K562 (cell line): ENCODE data around the gene RNF168. TPM values are rescaled to one million over a fixed set of nuclear protein-coding genes. Genes with fewer than 3 reads are reported as not detected.
A peak's percentile ranks its signal among the peaks of the same experiment; 100 is the strongest.

Source experiments
- ADNP ChIP-seq: fragments of 200-800 bp; sonication (Bioruptor generic); IDR thresholded peaks from 2 replicates; pipeline ENCODE4 v1.6.1; 2016; ENCODE audit warnings: missing genetic modification characterization, missing compliant biosample characterization
- DACH1 ChIP-seq: fragments of 450-650 bp; IDR thresholded peaks from 2 replicates; pipeline ENCODE4 v1.6.1; 2018; ENCODE audit not compliant: partially characterized antibody
- EHMT2 ChIP-seq: fragments of 450-650 bp; IDR thresholded peaks from 2 replicates; pipeline ENCODE4 v1.6.1; 2018; ENCODE audit warnings: antibody characterized with exemption
- FOXK2 ChIP-seq, 2 experiments: fragments of 450-650 bp; IDR thresholded peaks in 1 of 2; conservative IDR thresholded peaks in 1 of 2; 2 replicates each; pipeline ENCODE4 v1.6.1; 2016; ENCODE audit warnings: low read depth in 2 of 2, mild to moderate bottlenecking in 1 of 2
- KDM4B ChIP-seq, 2 experiments: fragments of 450-650 bp in 1 of 2; sonication (generic) in 1 of 2; IDR thresholded peaks; 2 replicates each; pipeline ENCODE4 v1.6.1; 2016 to 2017; ENCODE audit warnings: borderline replicate concordance in 2 of 2, antibody characterized with exemption in 1 of 2, low read depth in 1 of 2, mild to moderate bottlenecking in 1 of 2
- NUFIP1 ChIP-seq: fragments of 450-650 bp; IDR thresholded peaks from 2 replicates; pipeline ENCODE4 v1.6.1; 2018; ENCODE audit not compliant: partially characterized antibody
- SMARCE1 ChIP-seq: fragments of 450-650 bp; IDR thresholded peaks from 2 replicates; pipeline ENCODE4 v1.7.1; 2016; ENCODE audit warnings: mild to moderate bottlenecking
- STAG1 ChIP-seq: sonication (generic); formaldehyde crosslinking; IDR thresholded peaks from 2 replicates; pipeline ENCODE4 v1.5.0; 2020; ENCODE audit warnings: missing genetic modification reagents, borderline replicate concordance
- TCF7 ChIP-seq: sonication (generic); IDR thresholded peaks from 2 replicates; pipeline ENCODE4 v1.6.1; 2016; ENCODE audit warnings: antibody characterized with exemption, borderline replicate concordance
- WHSC1 ChIP-seq: IDR thresholded peaks from one replicate; pipeline ENCODE4 v1.6.1; 2012; ENCODE audit warnings: low read length, control low read depth, inconsistent platforms
- XRCC3 ChIP-seq: fragments of 450-650 bp; IDR thresholded peaks from 2 replicates; pipeline ENCODE4 v1.6.1; 2017; ENCODE audit warnings: mild to moderate bottlenecking, moderate library complexity
- ZC3H8 ChIP-seq: fragments of 450-650 bp; IDR thresholded peaks from 2 replicates; pipeline ENCODE4 v1.6.1; 2017
- ZFP1 ChIP-seq: fragments of 450-650 bp; formaldehyde crosslinking; IDR thresholded peaks from 2 replicates; pipeline ENCODE4 v1.4.0; 2020; ENCODE audit warnings: mild to moderate bottlenecking, mixed read lengths
- ZNF324 ChIP-seq: fragments of 250-450 bp; sonication (Bioruptor Pico); IDR thresholded peaks from 2 replicates; pipeline ENCODE4 v1.4.0; 2020; ENCODE audit warnings: mild to moderate bottlenecking
- polyA plus RNA-seq, 8 experiments: library from polyadenylated mRNA; depleted of rRNA in 4 of 8; stranded (reverse) in 5 of 8; unstranded in 3 of 8; fragments of >200 nt; fragmentation: Nextera tagmentation in 2 of 8; fragmentation: Illumina TruSeq in 1 of 8; extraction: Ambion mirVana in 2 of 8; extraction: Trizol in 1 of 8; gene quantifications; 2 replicates each; pipeline versions ENCODE4 v1.2.1 to v1.2.3, GENCODE V29; 2011 to 2014; ENCODE audit warnings: inconsistent platforms in 1 of 8, missing spikeins in 1 of 8
- total RNA-seq, 7 experiments: library from RNA; depleted of rRNA in 6 of 7; stranded (reverse); fragments of >200 nt in 6 of 7; fragmentation: Illumina TruSeq in 2 of 7; extraction: Trizol in 2 of 7; gene quantifications; 2 replicates each; pipeline versions ENCODE4 v1.2.1 to v1.2.3, GENCODE V29; 2011 to 2021; ENCODE audit warnings: low replicate concordance in 1 of 7
- TF ChIP-seq, protein P1 (sequence below): fragments of 250-450 bp; sonication (Bioruptor Pico); IDR thresholded peaks from 2 replicates; pipeline ENCODE4 v1.5.1; 2021; ENCODE audit warnings: mild to moderate bottlenecking
- TF ChIP-seq, protein P2 (sequence below): IDR thresholded peaks from 3 replicates; pipeline ENCODE4 v1.6.1; 2011; ENCODE audit warnings: borderline replicate concordance, mild to moderate bottlenecking; ENCODE audit not compliant: insufficient read length, insufficient read depth
- TF ChIP-seq, protein P3 (sequence below): sonication (generic); formaldehyde crosslinking; IDR thresholded peaks from 2 replicates; pipeline ENCODE4 v1.8.1; 2022; ENCODE audit warnings: missing genetic modification reagents
- TF ChIP-seq, protein P4 (sequence below): fragments of 450-650 bp; formaldehyde crosslinking; IDR thresholded peaks from 2 replicates; pipeline ENCODE4 v1.4.0; 2022; ENCODE audit warnings: missing genetic modification characterization
- TF ChIP-seq, protein P5 (sequence below): sonication (generic); formaldehyde crosslinking; IDR thresholded peaks from 2 replicates; pipeline ENCODE4 v1.9.0; 2022; ENCODE audit warnings: mild to moderate bottlenecking, missing genetic modification reagents
- TF ChIP-seq, protein P6 (sequence below): fragments of 450-650 bp; conservative IDR thresholded peaks from 2 replicates; pipeline ENCODE4 v1.6.1; 2016; ENCODE audit warnings: missing genetic modification characterization, low read depth, mild to moderate bottlenecking, control low read depth, missing compliant biosample characterization
- TF ChIP-seq, protein P7 (sequence below): sonication (generic); formaldehyde crosslinking; IDR thresholded peaks from 2 replicates; pipeline ENCODE4 v1.8.0; 2022; ENCODE audit warnings: missing genetic modification reagents, mild to moderate bottlenecking, moderate library complexity, borderline replicate concordance

Gene RNF168
- total and polyA plus RNA-seq, 9 of the 15 experiments (the other 6 are each of a cell fraction or from before 2014, with no cell fraction given), result 6.0 to 32.1 (median 16.6) TPM

DNA sequence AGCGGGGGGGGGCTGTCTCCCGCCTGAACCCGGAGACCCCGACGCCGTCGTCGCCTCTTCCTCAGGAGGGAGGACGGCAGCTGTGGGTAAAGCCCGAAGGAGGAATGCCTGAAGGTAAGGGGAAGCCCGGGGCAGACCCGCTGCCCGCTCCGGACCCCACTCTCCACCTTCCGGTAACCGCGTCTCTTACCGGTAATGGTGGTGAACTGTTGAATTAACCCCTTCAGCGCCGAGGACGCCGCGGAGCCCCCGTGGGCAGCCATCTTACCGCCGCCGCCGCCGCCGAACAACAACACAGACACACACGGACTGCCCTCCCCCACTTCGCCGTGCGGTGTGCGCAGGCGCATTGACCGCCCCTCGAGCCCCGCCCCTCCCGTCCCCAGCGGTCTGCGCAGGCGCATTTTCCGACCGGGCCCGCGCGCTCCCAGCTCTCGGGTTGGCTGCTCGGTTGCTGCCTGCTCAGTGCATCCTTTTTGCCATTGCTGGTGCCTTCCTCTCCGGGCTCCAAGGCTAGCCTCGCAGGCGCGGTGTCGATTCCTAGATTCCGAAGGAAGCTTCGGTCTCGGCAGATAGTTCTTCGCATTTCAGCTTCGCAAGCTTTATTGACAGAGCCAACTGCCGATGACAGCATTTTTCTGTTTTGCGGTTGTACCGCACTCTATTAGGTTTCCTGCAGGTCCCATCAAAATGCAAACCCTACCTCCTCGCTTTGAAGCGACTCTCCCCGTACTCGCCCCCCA lies 71.3 kb downstream of the RNF168 start, which contains the start of gene UBXN7 (continued):
- TF ChIP-seq, protein P1, sequence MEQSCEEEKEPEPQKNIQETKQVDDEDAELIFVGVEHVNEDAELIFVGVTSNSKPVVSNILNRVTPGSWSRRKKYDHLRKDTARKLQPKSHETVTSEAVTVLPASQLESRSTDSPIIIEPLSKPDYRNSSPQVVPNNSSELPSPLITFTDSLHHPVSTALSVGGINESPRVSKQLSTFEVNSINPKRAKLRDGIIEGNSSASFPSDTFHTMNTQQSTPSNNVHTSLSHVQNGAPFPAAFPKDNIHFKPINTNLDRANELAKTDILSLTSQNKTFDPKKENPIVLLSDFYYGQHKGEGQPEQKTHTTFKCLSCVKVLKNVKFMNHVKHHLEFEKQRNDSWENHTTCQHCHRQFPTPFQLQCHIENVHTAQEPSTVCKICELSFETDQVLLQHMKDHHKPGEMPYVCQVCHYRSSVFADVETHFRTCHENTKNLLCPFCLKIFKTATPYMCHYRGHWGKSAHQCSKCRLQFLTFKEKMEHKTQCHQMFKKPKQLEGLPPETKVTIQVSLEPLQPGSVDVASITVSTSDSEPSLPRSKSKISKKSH (CRISPR knock-in tag), result no peak
- TF ChIP-seq, protein P2, sequence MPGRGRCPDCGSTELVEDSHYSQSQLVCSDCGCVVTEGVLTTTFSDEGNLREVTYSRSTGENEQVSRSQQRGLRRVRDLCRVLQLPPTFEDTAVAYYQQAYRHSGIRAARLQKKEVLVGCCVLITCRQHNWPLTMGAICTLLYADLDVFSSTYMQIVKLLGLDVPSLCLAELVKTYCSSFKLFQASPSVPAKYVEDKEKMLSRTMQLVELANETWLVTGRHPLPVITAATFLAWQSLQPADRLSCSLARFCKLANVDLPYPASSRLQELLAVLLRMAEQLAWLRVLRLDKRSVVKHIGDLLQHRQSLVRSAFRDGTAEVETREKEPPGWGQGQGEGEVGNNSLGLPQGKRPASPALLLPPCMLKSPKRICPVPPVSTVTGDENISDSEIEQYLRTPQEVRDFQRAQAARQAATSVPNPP, result no peak
- TF ChIP-seq DACH1, result no peak
- TF ChIP-seq, protein P3, sequence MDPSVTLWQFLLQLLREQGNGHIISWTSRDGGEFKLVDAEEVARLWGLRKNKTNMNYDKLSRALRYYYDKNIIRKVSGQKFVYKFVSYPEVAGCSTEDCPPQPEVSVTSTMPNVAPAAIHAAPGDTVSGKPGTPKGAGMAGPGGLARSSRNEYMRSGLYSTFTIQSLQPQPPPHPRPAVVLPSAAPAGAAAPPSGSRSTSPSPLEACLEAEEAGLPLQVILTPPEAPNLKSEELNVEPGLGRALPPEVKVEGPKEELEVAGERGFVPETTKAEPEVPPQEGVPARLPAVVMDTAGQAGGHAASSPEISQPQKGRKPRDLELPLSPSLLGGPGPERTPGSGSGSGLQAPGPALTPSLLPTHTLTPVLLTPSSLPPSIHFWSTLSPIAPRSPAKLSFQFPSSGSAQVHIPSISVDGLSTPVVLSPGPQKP (CRISPR knock-in tag), result no peak
- TF ChIP-seq, protein P4, sequence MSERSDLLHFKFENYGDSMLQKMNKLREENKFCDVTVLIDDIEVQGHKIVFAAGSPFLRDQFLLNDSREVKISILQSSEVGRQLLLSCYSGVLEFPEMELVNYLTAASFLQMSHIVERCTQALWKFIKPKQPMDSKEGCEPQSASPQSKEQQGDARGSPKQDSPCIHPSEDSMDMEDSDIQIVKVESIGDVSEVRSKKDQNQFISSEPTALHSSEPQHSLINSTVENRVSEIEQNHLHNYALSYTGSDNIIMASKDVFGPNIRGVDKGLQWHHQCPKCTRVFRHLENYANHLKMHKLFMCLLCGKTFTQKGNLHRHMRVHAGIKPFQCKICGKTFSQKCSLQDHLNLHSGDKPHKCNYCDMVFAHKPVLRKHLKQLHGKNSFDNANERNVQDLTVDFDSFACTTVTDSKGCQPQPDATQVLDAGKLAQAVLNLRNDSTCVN (CRISPR knock-in tag), result no peak
- no peak for TF ChIP-seq SMARCE1
- no peak for TF ChIP-seq ZC3H8
- TF ChIP-seq, protein P5, sequence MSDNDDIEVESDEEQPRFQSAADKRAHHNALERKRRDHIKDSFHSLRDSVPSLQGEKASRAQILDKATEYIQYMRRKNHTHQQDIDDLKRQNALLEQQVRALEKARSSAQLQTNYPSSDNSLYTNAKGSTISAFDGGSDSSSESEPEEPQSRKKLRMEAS (CRISPR knock-in tag), result peak; percentile 66
- TF ChIP-seq NUFIP1, result no peak
- peak; percentile 95 to 97 for TF ChIP-seq FOXK2 (conservative IDR thresholded peaks at IDR 0.05 in 1 of 2, IDR thresholded peaks at IDR 0.05 in 1 of 2; ENCODE audit: low read depth in 2 of 2)
- TF ChIP-seq, protein P6, sequence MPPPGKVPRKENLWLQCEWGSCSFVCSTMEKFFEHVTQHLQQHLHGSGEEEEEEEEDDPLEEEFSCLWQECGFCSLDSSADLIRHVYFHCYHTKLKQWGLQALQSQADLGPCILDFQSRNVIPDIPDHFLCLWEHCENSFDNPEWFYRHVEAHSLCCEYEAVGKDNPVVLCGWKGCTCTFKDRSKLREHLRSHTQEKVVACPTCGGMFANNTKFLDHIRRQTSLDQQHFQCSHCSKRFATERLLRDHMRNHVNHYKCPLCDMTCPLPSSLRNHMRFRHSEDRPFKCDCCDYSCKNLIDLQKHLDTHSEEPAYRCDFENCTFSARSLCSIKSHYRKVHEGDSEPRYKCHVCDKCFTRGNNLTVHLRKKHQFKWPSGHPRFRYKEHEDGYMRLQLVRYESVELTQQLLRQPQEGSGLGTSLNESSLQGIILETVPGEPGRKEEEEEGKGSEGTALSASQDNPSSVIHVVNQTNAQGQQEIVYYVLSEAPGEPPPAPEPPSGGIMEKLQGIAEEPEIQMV, result no peak
- TF ChIP-seq, protein P7, sequence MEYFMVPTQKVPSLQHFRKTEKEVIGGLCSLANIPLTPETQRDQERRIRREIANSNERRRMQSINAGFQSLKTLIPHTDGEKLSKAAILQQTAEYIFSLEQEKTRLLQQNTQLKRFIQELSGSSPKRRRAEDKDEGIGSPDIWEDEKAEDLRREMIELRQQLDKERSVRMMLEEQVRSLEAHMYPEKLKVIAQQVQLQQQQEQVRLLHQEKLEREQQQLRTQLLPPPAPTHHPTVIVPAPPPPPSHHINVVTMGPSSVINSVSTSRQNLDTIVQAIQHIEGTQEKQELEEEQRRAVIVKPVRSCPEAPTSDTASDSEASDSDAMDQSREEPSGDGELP (CRISPR knock-in tag), result peak; percentile 66
- TF ChIP-seq KDM4B (IDR thresholded peaks at IDR 0.05; ENCODE audit: borderline replicate concordance in 2 of 2, low read depth in 1 of 2), result peak in 1 of 2 experiments; percentile 35; a peak in 1 of 4 replicates
- no peak for TF ChIP-seq ZFP1 (CRISPR knock-in tag)
- TF ChIP-seq EHMT2, result no peak
- no peak for TF ChIP-seq ZNF324 (CRISPR knock-in tag)
- TF ChIP-seq XRCC3, result no peak
- no peak for TF ChIP-seq WHSC1
- TF ChIP-seq ADNP (tag), result no peak
- no peak for TF ChIP-seq STAG1 (CRISPR knock-in tag)
- TF ChIP-seq TCF7, result no peak
